ENCODE data around the gene TUBGCP6. TPM values are rescaled to one million over a fixed set of nuclear protein-coding genes. Genes with fewer than 3 reads are reported as not detected.

Gene TUBGCP6
- total and polyA plus RNA-seq, 2 donors from 2014 or later, result 19.2 to 52.0 TPM

DNA sequence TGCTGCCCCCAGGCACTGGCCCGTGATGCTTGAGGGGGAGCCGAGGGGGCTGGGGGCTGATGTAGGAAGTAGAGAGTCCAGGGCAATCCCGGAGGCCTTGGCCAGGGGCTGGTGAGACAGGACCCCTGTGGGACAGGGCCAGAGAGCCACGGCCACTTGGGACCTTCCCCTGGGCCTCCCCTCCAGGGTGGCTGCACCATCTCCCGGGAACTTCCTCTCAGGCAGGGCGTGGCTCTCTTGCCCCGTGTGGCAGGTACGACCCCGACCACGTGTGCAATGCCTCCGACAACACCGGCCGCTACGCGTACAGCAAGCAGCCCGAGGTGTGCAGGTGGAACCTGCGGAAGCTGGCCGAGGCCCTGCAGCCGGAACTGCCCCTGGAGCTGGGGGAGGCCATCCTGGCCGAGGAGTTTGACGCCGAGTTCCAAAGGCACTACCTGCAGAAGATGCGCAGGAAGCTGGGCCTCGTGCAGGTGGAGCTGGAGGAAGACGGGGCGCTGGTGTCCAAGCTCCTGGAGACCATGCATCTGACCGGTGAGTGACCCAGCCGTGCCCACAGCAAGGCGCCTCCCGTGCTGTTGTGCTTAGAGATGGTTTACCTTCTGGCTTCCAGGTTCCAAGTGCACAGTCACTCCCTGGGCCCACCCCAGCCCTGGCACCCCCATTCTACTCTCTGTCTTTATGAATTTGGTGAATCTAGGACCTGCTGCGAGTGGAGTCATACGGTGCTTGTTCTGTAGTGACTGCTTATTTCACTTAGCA lies 34.3 kb downstream of the TUBGCP6 start:
- Histone ChIP-seq H3K27ac (ENCODE audit: low read depth in 2 of 2, low read length in 2 of 2) (no peak overlapping the region), H3K4me1 (ENCODE audit: control insufficient read depth in 2 of 3, insufficient read depth in 2 of 3, low read depth in 1 of 3, low read length in 3 of 3) (peaks cover 0 to 10% (median 0%) of the 10 kb centered on the region in 3 donors), H3K4me3 (ENCODE audit: low read length in 3 of 3) (no peak overlapping the region), H3K36me3 (ENCODE audit: control insufficient read depth in 2 of 3, insufficient read depth in 3 of 3, low read length in 3 of 3) (peaks cover 8 to 43% (median 14%) of the 10 kb centered on the region in 3 donors), H3K9ac (ENCODE audit: low read length in 3 of 3) (no peak overlapping the region), H3K27me3 (ENCODE audit: control insufficient read depth, insufficient read depth, low read length) (no peaks in the 10 kb centered on the region), H3K9me3 (ENCODE audit: control insufficient read depth in 2 of 3, insufficient read depth in 1 of 3, low read length in 3 of 3) (no peaks in the 10 kb centered on the region)
- TF ChIP-seq, protein P1, sequence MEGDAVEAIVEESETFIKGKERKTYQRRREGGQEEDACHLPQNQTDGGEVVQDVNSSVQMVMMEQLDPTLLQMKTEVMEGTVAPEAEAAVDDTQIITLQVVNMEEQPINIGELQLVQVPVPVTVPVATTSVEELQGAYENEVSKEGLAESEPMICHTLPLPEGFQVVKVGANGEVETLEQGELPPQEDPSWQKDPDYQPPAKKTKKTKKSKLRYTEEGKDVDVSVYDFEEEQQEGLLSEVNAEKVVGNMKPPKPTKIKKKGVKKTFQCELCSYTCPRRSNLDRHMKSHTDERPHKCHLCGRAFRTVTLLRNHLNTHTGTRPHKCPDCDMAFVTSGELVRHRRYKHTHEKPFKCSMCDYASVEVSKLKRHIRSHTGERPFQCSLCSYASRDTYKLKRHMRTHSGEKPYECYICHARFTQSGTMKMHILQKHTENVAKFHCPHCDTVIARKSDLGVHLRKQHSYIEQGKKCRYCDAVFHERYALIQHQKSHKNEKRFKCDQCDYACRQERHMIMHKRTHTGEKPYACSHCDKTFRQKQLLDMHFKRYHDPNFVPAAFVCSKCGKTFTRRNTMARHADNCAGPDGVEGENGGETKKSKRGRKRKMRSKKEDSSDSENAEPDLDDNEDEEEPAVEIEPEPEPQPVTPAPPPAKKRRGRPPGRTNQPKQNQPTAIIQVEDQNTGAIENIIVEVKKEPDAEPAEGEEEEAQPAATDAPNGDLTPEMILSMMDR (IDR thresholded peaks at IDR 0.05; ENCODE audit: borderline replicate concordance, extremely low read depth, insufficient read depth), result no peak
- DNase-seq (peak in 2 of 5 donors; percentile 37 to 80), FAIRE-seq (no peak)
- intact Hi-C loops (cut with DNase I), result loop anchor here (5.0 kb wide), 1 partner anchor 63 kb away; no protein-coding TSS in a partner anchor

DNA sequence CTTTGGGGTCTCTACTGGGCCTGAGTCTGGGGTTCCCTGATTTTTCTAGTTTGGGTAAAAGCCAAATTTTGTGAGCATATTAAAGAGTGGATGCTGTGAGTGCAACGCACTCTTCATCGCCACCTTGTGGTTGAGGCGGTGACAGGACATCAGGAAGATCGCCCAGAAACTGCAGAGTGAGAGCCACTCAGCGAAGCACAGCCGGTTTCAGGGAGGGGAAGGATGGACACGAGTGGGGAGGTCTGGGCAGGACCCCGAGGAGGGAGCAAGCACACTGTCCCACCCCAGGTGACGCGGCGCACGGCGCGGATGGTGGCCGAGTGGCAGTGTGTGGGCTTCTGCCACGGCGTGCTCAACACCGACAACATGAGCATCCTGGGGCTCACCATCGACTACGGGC lies 34.9 kb downstream of the TUBGCP6 start:
- Histone ChIP-seq H3K4me1 (ENCODE audit: control insufficient read depth in 2 of 3, insufficient read depth in 2 of 3, low read depth in 1 of 3, low read length in 3 of 3) (peaks cover 0 to 8% (median 3%) of the 10 kb centered on the region in 3 donors), H3K4me3 (ENCODE audit: low read length in 3 of 3) (no peak overlapping the region), H3K9ac (ENCODE audit: low read length in 3 of 3) (no peak overlapping the region), H3K9me3 (ENCODE audit: control insufficient read depth in 2 of 3, insufficient read depth in 1 of 3, low read length in 3 of 3) (no peaks in the 10 kb centered on the region), H3K27ac (ENCODE audit: low read depth in 2 of 2, low read length in 2 of 2) (no peak overlapping the region), H3K36me3 (ENCODE audit: control insufficient read depth in 2 of 3, insufficient read depth in 3 of 3, low read length in 3 of 3) (peaks cover 8 to 39% (median 12%) of the 10 kb centered on the region in 3 donors), H3K27me3 (ENCODE audit: control insufficient read depth, insufficient read depth, low read length) (no peaks in the 10 kb centered on the region)
- TF ChIP-seq, protein P1 (IDR thresholded peaks at IDR 0.05; ENCODE audit: borderline replicate concordance, extremely low read depth, insufficient read depth), result peak; percentile 83
- intact Hi-C loops (cut with DNase I), result loop anchor here (5.0 kb wide), 1 partner anchor 63 kb away; no protein-coding TSS in a partner anchor
- peak; percentile 54 to 85 (median 67) for DNase-seq
- FAIRE-seq, result no peak

- TF ChIP-seq, protein P1 (IDR thresholded peaks at IDR 0.05; ENCODE audit: borderline replicate concordance, extremely low read depth, insufficient read depth), result no peak
- Histone ChIP-seq H3K4me1 (ENCODE audit: control insufficient read depth in 2 of 3, insufficient read depth in 2 of 3, low read depth in 1 of 3, low read length in 3 of 3) (peaks cover 0 to 8% (median 7%) of the 10 kb centered on the region in 3 donors), H3K9me3 (ENCODE audit: control insufficient read depth in 2 of 3, insufficient read depth in 1 of 3, low read length in 3 of 3) (no peaks in the 10 kb centered on the region), H3K4me3 (ENCODE audit: low read length in 3 of 3) (no peak overlapping the region), H3K36me3 (ENCODE audit: control insufficient read depth in 2 of 3, insufficient read depth in 3 of 3, low read length in 3 of 3) (peaks cover 8 to 35% (median 10%) of the 10 kb centered on the region in 3 donors), H3K9ac (ENCODE audit: low read length in 3 of 3) (no peak overlapping the region), H3K27ac (ENCODE audit: low read depth in 2 of 2, low read length in 2 of 2) (no peak overlapping the region), H3K27me3 (ENCODE audit: control insufficient read depth, insufficient read depth, low read length) (no peaks in the 10 kb centered on the region)
- FAIRE-seq (no peak), DNase-seq (peak in 2 of 5 donors; percentile 51 to 79)
- intact Hi-C loops (cut with DNase I), result no loop called here
Observed at GRCh38 chr22:50208939-50209892, 35.6 kb downstream of the TUBGCP6 start.
